PC-9 (cell line): ENCODE results near the gene MAP4.

ENCODE experiments used
- EZH2 ChIP-seq: fragments of 200-600 bp; sonication (generic); IDR thresholded peaks from 2 replicates; pipeline ENCODE4 v1.8.0; 2017; ENCODE audit warnings: antibody characterized with exemption, low read depth
- TF ChIP-seq, protein P1 (sequence below): fragments of 200-600 bp; sonication (generic); conservative IDR thresholded peaks from 2 replicates; pipeline ENCODE4 v1.6.1; 2017; ENCODE audit warnings: mixed run types, antibody characterized with exemption, mild to moderate bottlenecking, moderate library complexity

- TF ChIP-seq EZH2: no peak
- TF ChIP-seq, protein P1, sequence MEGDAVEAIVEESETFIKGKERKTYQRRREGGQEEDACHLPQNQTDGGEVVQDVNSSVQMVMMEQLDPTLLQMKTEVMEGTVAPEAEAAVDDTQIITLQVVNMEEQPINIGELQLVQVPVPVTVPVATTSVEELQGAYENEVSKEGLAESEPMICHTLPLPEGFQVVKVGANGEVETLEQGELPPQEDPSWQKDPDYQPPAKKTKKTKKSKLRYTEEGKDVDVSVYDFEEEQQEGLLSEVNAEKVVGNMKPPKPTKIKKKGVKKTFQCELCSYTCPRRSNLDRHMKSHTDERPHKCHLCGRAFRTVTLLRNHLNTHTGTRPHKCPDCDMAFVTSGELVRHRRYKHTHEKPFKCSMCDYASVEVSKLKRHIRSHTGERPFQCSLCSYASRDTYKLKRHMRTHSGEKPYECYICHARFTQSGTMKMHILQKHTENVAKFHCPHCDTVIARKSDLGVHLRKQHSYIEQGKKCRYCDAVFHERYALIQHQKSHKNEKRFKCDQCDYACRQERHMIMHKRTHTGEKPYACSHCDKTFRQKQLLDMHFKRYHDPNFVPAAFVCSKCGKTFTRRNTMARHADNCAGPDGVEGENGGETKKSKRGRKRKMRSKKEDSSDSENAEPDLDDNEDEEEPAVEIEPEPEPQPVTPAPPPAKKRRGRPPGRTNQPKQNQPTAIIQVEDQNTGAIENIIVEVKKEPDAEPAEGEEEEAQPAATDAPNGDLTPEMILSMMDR: no peak
These were observed 177.7 kb downstream of the MAP4 start for GRCh38 chr3:47838503-47838902.
